ENCODE measurements around the gene PPP2R2C. TPM values are rescaled to one million over a fixed set of nuclear protein-coding genes. Genes with fewer than 3 reads are reported as not detected.
A peak's percentile ranks its signal among the peaks of the same experiment; 100 is the strongest.

The PPP2R2C gene
- total and polyA plus RNA-seq, 7 experiments from 2014 or later = not detected

DNA sequence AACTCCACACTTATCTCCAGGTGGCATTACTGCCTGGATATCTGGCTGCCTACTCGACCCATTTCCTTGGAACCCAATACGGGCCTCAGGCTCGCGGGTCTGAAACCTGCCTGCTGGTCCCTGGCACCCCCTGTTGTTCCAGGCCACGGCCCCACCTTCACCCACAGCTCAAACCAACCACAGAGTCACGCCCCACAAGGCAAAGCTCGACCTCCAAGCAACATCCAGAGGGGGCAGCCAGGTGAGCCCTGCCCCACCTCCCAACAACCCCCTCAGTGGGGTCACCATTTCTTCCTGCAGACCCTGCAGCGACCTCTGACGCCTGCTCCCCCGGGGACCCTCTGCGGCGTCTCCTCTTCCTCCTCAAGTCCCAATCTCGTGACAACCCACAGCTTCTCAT is 126.5 kb downstream of the PPP2R2C start:
- Histone ChIP-seq H3K36me3 (ENCODE audit: control insufficient read depth in 2 of 3, insufficient read depth in 3 of 3, low read length in 3 of 3) (no peaks in the 10 kb centered on the region), H3K9me3 (ENCODE audit: control insufficient read depth in 2 of 3, low read length in 3 of 3) (no peaks in the 10 kb centered on the region), H3K4me3 (ENCODE audit: low read length) (no peak overlapping the region), H3K27me3 (ENCODE audit: control insufficient read depth in 2 of 2, insufficient read depth in 2 of 2, low read length in 2 of 2) (no peaks in the 10 kb centered on the region), H3K4me1 (ENCODE audit: control insufficient read depth in 2 of 2, insufficient read depth in 2 of 2, low read length in 2 of 2) (no peaks in the 10 kb centered on the region), H3K27ac (ENCODE audit: low read depth, low read length) (no peak overlapping the region)
- Mint-ChIP-seq H3K9me3 (peaks cover 0 to 4% (median 0%) of the 10 kb centered on the region in 11 donors), H3K4me3 (no peak overlapping the region), H3K36me3 (no peaks in the 10 kb centered on the region), H3K27me3 (peaks cover 0 to 24% (median 14%) of the 10 kb centered on the region in 5 donors), H3K27ac (no peak overlapping the region), H3K4me1 (no peaks in the 10 kb centered on the region)
- ATAC-seq = no peak
- DNase-seq = no peak
- intact Hi-C loops (cut with micrococcal nuclease) = no loop called here
- ChIA-PET POLR2A (no interaction called here), CTCF (no interaction called here)

- DNase-seq = no peak
- no peak overlapping the region for H3K27ac ChIP-seq (ENCODE audit: low read depth, low read length)
- no peaks in the 10 kb centered on the region for H3K36me3 Mint-ChIP-seq
- peaks cover 6 to 25% (median 19%) of the 10 kb centered on the region in 5 donors for H3K27me3 Mint-ChIP-seq
- H3K4me3 Mint-ChIP-seq = no peak overlapping the region
- intact Hi-C loops (cut with micrococcal nuclease) = no loop called here
- no peaks in the 10 kb centered on the region for H3K4me1 ChIP-seq (ENCODE audit: control insufficient read depth in 2 of 2, insufficient read depth in 2 of 2, low read length in 2 of 2)
- POLR2A ChIA-PET = no interaction called here
- CTCF ChIA-PET = no interaction called here
- H3K36me3 ChIP-seq (ENCODE audit: control insufficient read depth in 2 of 3, insufficient read depth in 3 of 3, low read length in 3 of 3) = no peaks in the 10 kb centered on the region
- H3K4me1 Mint-ChIP-seq = no peaks in the 10 kb centered on the region
- H3K27ac Mint-ChIP-seq = no peak overlapping the region
- ATAC-seq = no peak
- peaks cover 0 to 4% (median 0%) of the 10 kb centered on the region in 11 donors for H3K9me3 Mint-ChIP-seq
- no peaks in the 10 kb centered on the region for H3K27me3 ChIP-seq (ENCODE audit: control insufficient read depth in 2 of 2, insufficient read depth in 2 of 2, low read length in 2 of 2)
- no peaks in the 10 kb centered on the region for H3K9me3 ChIP-seq (ENCODE audit: control insufficient read depth in 2 of 3, low read length in 3 of 3)
- H3K4me3 ChIP-seq (ENCODE audit: low read length) = no peak overlapping the region
Observed at GRCh38 chr4:6345096-6345830, 127.2 kb downstream of the PPP2R2C start.

DNA sequence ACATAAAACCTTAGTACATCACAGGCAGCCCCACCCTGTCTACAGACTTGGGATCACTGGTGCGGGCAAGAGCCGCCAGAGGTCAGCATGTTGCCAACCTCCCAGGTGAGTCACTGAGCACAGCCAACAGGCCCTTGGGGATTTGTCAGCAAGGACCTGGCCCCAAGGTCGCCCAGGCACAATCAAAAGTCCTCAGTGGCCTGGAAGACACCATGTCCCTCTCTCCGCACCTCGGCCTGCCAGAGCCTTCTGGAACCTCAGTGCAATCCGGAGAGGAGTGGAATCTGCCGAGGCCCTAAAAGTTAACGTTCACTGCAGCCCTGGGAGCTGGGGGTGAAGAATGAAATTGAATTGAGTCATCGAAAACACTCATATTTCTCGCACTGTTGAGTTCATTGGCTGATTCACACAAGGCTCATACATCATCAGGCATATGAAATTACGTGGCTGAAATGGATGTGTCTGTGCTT is 128.4 kb downstream of the PPP2R2C start:
- ATAC-seq (no peak), DNase-seq (no peak)
- no peak overlapping the region for H3K4me3 ChIP-seq (ENCODE audit: low read length)
- H3K27me3 ChIP-seq (ENCODE audit: control insufficient read depth in 2 of 2, insufficient read depth in 2 of 2, low read length in 2 of 2) = no peaks in the 10 kb centered on the region
- H3K36me3 ChIP-seq (ENCODE audit: control insufficient read depth in 2 of 3, insufficient read depth in 3 of 3, low read length in 3 of 3) = no peaks in the 10 kb centered on the region
- Mint-ChIP-seq H3K4me1 (peaks cover 0 to 4% (median 0%) of the 10 kb centered on the region in 7 donors), H3K27ac (no peak overlapping the region), H3K27me3 (peaks cover 9 to 36% (median 26%) of the 10 kb centered on the region in 5 donors), H3K9me3 (peaks cover 0 to 4% (median 0%) of the 10 kb centered on the region in 11 donors), H3K36me3 (no peaks in the 10 kb centered on the region), H3K4me3 (no peak overlapping the region)
- intact Hi-C loops (cut with micrococcal nuclease) = no loop called here
- ChIA-PET POLR2A (no interaction called here), CTCF (no interaction called here)
- H3K9me3 ChIP-seq (ENCODE audit: control insufficient read depth in 2 of 3, low read length in 3 of 3) = no peaks in the 10 kb centered on the region
- H3K27ac ChIP-seq (ENCODE audit: low read depth, low read length) = no peak overlapping the region
- H3K4me1 ChIP-seq (ENCODE audit: control insufficient read depth in 2 of 2, insufficient read depth in 2 of 2, low read length in 2 of 2) = no peaks in the 10 kb centered on the region

DNA sequence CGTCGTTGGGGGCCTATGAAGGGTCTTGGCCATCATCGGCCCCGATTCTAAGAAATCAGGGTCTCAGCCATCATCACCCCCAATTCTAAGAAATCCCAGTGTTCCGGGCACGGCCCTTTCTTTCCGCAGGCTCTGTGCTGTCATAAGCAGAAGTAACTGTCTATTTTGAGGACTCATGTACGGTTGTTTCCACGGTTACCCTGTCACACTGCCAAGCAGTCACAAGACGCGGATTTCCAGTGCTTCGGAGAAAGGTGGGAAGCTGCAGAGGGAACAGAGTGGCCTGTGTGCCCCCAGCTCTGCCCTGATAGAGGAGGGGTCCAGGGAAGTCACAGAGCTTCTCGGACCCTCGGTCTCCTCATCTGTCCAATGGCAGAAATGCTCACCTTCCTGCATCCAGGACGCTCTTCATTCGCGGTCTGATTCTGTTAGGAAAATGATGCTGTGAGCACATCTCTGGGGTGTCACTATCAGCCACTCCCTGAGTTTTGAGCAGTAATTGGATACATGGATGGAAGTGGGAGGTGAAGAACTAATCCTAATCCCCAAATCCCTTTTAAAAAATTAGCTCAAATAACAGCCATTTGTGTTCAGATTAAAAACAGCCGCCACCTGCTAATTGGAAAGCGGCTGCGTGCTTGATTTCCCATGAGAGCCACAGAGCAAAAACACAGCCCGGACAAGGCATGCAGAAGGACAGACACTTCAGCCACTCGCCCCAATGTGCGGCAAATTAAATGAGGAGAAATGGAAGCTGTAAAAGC is 129.7 kb downstream of the PPP2R2C start:
- intact Hi-C loops (cut with micrococcal nuclease) = no loop called here

DNA sequence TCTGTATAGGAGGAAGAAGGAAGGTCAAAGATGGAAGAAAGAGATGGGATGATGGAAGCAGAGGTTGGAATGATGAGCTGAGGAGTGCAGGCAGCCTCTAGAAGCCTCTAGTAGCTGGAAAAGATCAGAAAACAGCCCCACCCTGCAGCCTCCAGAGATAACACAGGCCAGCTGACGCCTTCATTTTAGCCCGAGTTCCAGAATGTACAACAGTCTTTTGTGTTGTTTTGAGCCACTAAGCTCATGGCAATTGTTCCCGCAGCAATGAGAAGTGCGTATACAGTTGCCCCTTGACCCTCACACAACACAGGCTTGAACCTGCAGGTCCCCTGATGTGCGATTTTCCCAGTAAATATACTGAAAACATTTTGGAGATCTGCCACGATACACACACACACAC is 130.7 kb downstream of the PPP2R2C start:
- Histone ChIP-seq H3K36me3 (ENCODE audit: control insufficient read depth in 2 of 3, insufficient read depth in 3 of 3, low read length in 3 of 3) (no peaks in the 10 kb centered on the region), H3K4me3 (ENCODE audit: low read length) (no peak overlapping the region), H3K27ac (ENCODE audit: low read depth, low read length) (no peak overlapping the region), H3K9me3 (ENCODE audit: control insufficient read depth in 2 of 3, low read length in 3 of 3) (no peaks in the 10 kb centered on the region), H3K4me1 (ENCODE audit: control insufficient read depth in 2 of 2, insufficient read depth in 2 of 2, low read length in 2 of 2) (peaks cover 0 to 16% of the 10 kb centered on the region in 2 donors), H3K27me3 (ENCODE audit: control insufficient read depth in 2 of 2, insufficient read depth in 2 of 2, low read length in 2 of 2) (no peaks in the 10 kb centered on the region)
- no peak overlapping the region for H3K27ac Mint-ChIP-seq
- ATAC-seq (no peak), DNase-seq (no peak)
- ChIA-PET POLR2A (no interaction called here), CTCF (interaction anchor here (1.2 kb wide), 2 partner anchors 11 to 14 kb away, joined by 3 read pairs; no protein-coding TSS in a partner anchor)
- intact Hi-C loops (cut with micrococcal nuclease) = no loop called here
- no peak overlapping the region for H3K4me3 Mint-ChIP-seq
- peaks cover 29 to 51% (median 45%) of the 10 kb centered on the region in 5 donors for H3K27me3 Mint-ChIP-seq
- H3K4me1 Mint-ChIP-seq = peaks cover 4 to 22% (median 12%) of the 10 kb centered on the region in 7 donors
- peaks cover 0 to 4% (median 0%) of the 10 kb centered on the region in 11 donors for H3K9me3 Mint-ChIP-seq
- H3K36me3 Mint-ChIP-seq = no peaks in the 10 kb centered on the region

More for the DNA sequence above, 129.7 kb downstream of the PPP2R2C start:
- no peaks in the 10 kb centered on the region for H3K36me3 ChIP-seq (ENCODE audit: control insufficient read depth in 2 of 3, insufficient read depth in 3 of 3, low read length in 3 of 3)
- Mint-ChIP-seq H3K27ac (no peak overlapping the region), H3K9me3 (peaks cover 0 to 4% (median 0%) of the 10 kb centered on the region in 11 donors), H3K27me3 (peaks cover 20 to 42% (median 36%) of the 10 kb centered on the region in 5 donors), H3K36me3 (no peaks in the 10 kb centered on the region), H3K4me1 (peaks cover 0 to 16% (median 7%) of the 10 kb centered on the region in 7 donors), H3K4me3 (no peak overlapping the region)
- ChIA-PET POLR2A (no interaction called here), CTCF (interaction anchor here (1.2 kb wide), 1 partner anchor 12 kb away, joined by 3 read pairs; no protein-coding TSS in a partner anchor)
- peaks cover 0 to 12% of the 10 kb centered on the region in 2 donors for H3K4me1 ChIP-seq (ENCODE audit: control insufficient read depth in 2 of 2, insufficient read depth in 2 of 2, low read length in 2 of 2)
- H3K27ac ChIP-seq (ENCODE audit: low read depth, low read length) = no peak overlapping the region
- no peak overlapping the region for H3K4me3 ChIP-seq (ENCODE audit: low read length)
- no peak for DNase-seq
- ATAC-seq = no peak
- no peaks in the 10 kb centered on the region for H3K9me3 ChIP-seq (ENCODE audit: control insufficient read depth in 2 of 3, low read length in 3 of 3)
- H3K27me3 ChIP-seq (ENCODE audit: control insufficient read depth in 2 of 2, insufficient read depth in 2 of 2, low read length in 2 of 2) = no peaks in the 10 kb centered on the region

GRCh38 chr4:6340446-6341015 is 131.9 kb downstream of the PPP2R2C start:
- H3K27ac ChIP-seq (ENCODE audit: low read depth, low read length) = no peak overlapping the region
- H3K36me3 ChIP-seq (ENCODE audit: control insufficient read depth in 2 of 3, insufficient read depth in 3 of 3, low read length in 3 of 3) = no peaks in the 10 kb centered on the region
- intact Hi-C loops (cut with micrococcal nuclease) = no loop called here
- Mint-ChIP-seq H3K27me3 (peaks cover 29 to 54% (median 45%) of the 10 kb centered on the region in 5 donors), H3K36me3 (no peaks in the 10 kb centered on the region), H3K4me3 (no peak overlapping the region), H3K27ac (peak overlapping the region in 1 of 9 donors; percentile 36), H3K4me1 (peaks cover 4 to 22% (median 12%) of the 10 kb centered on the region in 7 donors), H3K9me3 (peaks cover 0 to 3% (median 0%) of the 10 kb centered on the region in 11 donors)
- H3K4me1 ChIP-seq (ENCODE audit: control insufficient read depth in 2 of 2, insufficient read depth in 2 of 2, low read length in 2 of 2) = peaks cover 0 to 16% of the 10 kb centered on the region in 2 donors
- POLR2A ChIA-PET = no interaction called here
- ATAC-seq (no peak), DNase-seq (no peak)
- H3K27me3 ChIP-seq (ENCODE audit: control insufficient read depth in 2 of 2, insufficient read depth in 2 of 2, low read length in 2 of 2) = no peaks in the 10 kb centered on the region
- H3K4me3 ChIP-seq (ENCODE audit: low read length) = no peak overlapping the region
- no peaks in the 10 kb centered on the region for H3K9me3 ChIP-seq (ENCODE audit: control insufficient read depth in 2 of 3, low read length in 3 of 3)
- CTCF ChIA-PET = interaction anchor here (1.2 kb wide), 1 partner anchor 13 kb away, joined by 3 read pairs; no protein-coding TSS in a partner anchor
